Measurements from ENCODE around the gene RIMBP2.

GRCh38 chr12:130424858-130425697 is 291.0 kb downstream of the RIMBP2 start:
- TF ChIP-seq EZH2 (IDR thresholded peaks at IDR 0.05; ENCODE audit: borderline replicate concordance, low read depth, low read length, severe bottlenecking) (no peak), CTCF (IDR thresholded peaks at IDR 0.05; ENCODE audit: borderline replicate concordance, extremely low read depth, low read length, poor library complexity, severe bottlenecking) (no peak)
